H9 (cell line): ENCODE results near the gene EDAR. TPM values are rescaled to one million over a fixed set of nuclear protein-coding genes. Genes with fewer than 3 reads are reported as not detected.

ENCODE experiments used
- DNase-seq: peaks from one replicate; pipeline ENCODE4 v3.0.0-alpha.2; 2017
- H2AFZ ChIP-seq: one replicate; pipeline ENCODE4 v1.6.1; 2013; ENCODE audit warnings: mild to moderate bottlenecking, low read length, control low read depth, moderate library complexity
- H2AK5ac ChIP-seq: 2 replicates; pipeline ENCODE4 v1.6.1; 2013; ENCODE audit warnings: low read length, control low read depth, mixed read lengths; ENCODE audit not compliant: insufficient read length
- H2BK120ac ChIP-seq: one replicate; pipeline ENCODE4 v1.6.1; 2013; ENCODE audit warnings: low read depth, mild to moderate bottlenecking, low read length, control low read depth, inconsistent platforms; ENCODE audit not compliant: poor library complexity, severe bottlenecking
- H2BK12ac ChIP-seq: 2 replicates; pipeline ENCODE4 v1.6.1; 2013; ENCODE audit warnings: low read length, control low read depth, mixed read lengths, low read depth; ENCODE audit not compliant: insufficient read length
- H2BK15ac ChIP-seq: 2 replicates; pipeline ENCODE4 v1.6.1; 2013; ENCODE audit warnings: low read depth, low read length, control low read depth
- H2BK20ac ChIP-seq: one replicate; pipeline ENCODE4 v1.6.1; 2013; ENCODE audit warnings: low read depth, mild to moderate bottlenecking, low read length, control low read depth, inconsistent platforms; ENCODE audit not compliant: poor library complexity, severe bottlenecking
- H2BK5ac ChIP-seq: 2 replicates; pipeline ENCODE4 v1.6.1; 2013; ENCODE audit warnings: low read length, control low read depth, mixed read lengths; ENCODE audit not compliant: insufficient read length
- H3K14ac ChIP-seq: 2 replicates; pipeline ENCODE4 v1.6.1; 2013; ENCODE audit warnings: low read length, control low read depth; ENCODE audit not compliant: insufficient read depth
- H3K18ac ChIP-seq: 2 replicates; pipeline ENCODE4 v1.6.1; 2013; ENCODE audit warnings: low read depth, mild to moderate bottlenecking, mixed read lengths, low read length, control low read depth; ENCODE audit not compliant: insufficient read length
- H3K23ac ChIP-seq: 2 replicates; pipeline ENCODE4 v1.6.1; 2013; ENCODE audit warnings: low read length, control low read depth, mixed read lengths, low read depth; ENCODE audit not compliant: insufficient read length
- H3K23me2 ChIP-seq: 2 replicates; pipeline ENCODE4 v1.6.1; 2013; ENCODE audit warnings: low read depth, mild to moderate bottlenecking, mixed read lengths, low read length, control low read depth; ENCODE audit not compliant: insufficient read length, poor library complexity, severe bottlenecking
- H3K27ac ChIP-seq: 2 replicates; pipeline ENCODE4 v1.5.1; 2013; ENCODE audit warnings: low read length, control low read depth, mixed read lengths, low read depth; ENCODE audit not compliant: insufficient read length
- H3K27me3 ChIP-seq: 2 replicates; pipeline ENCODE4 v1.6.1; 2013; ENCODE audit warnings: low read length, control low read depth, inconsistent platforms; ENCODE audit not compliant: insufficient read depth
- H3K4ac ChIP-seq: 2 replicates; pipeline ENCODE4 v1.6.1; 2013; ENCODE audit warnings: low read depth, mild to moderate bottlenecking, control low read depth, inconsistent platforms, low read length, moderate library complexity
- H3K4me1 ChIP-seq: 2 replicates; pipeline ENCODE4 v1.6.1; 2013; ENCODE audit warnings: low read length, control low read depth, inconsistent platforms; ENCODE audit not compliant: insufficient read depth
- H3K4me2 ChIP-seq: 2 replicates; pipeline ENCODE4 v1.6.1; 2013; ENCODE audit warnings: low read length, control low read depth, mixed read lengths; ENCODE audit not compliant: insufficient read length, insufficient read depth
- H3K56ac ChIP-seq: 2 replicates; pipeline ENCODE4 v1.6.1; 2013; ENCODE audit warnings: low read depth, mild to moderate bottlenecking, mixed read lengths, low read length, control low read depth; ENCODE audit not compliant: insufficient read length
- H3K79me1 ChIP-seq: 2 replicates; pipeline ENCODE4 v1.6.1; 2013; ENCODE audit warnings: low read depth, mild to moderate bottlenecking, moderate library complexity, low read length, control low read depth, inconsistent platforms; ENCODE audit not compliant: insufficient read depth, poor library complexity, severe bottlenecking
- H3K79me2 ChIP-seq: 2 replicates; pipeline ENCODE4 v1.6.1; 2013; ENCODE audit warnings: low read length, control low read depth, inconsistent platforms; ENCODE audit not compliant: insufficient read depth
- H3K9ac ChIP-seq: 2 replicates; pipeline ENCODE4 v1.6.1; 2013; ENCODE audit warnings: low read length, control low read depth, mixed read lengths; ENCODE audit not compliant: insufficient read length; ENCODE audit errors: extremely low read depth
- H3K9me3 ChIP-seq: one replicate; pipeline ENCODE4 v1.6.1; 2013; ENCODE audit warnings: low read depth, low read length, inconsistent platforms; ENCODE audit not compliant: control insufficient read depth
- H3T11ph ChIP-seq: one replicate; pipeline ENCODE4 v1.6.1; 2013; ENCODE audit warnings: mild to moderate bottlenecking, low read length, control low read depth, inconsistent platforms
- H4K20me1 ChIP-seq: one replicate; pipeline ENCODE4 v1.6.1; 2013; ENCODE audit not compliant: control insufficient read depth, insufficient read length, insufficient read depth
- H4K5ac ChIP-seq: 2 replicates; pipeline ENCODE4 v1.6.1; 2013; ENCODE audit warnings: low read depth, mild to moderate bottlenecking, mixed read lengths, low read length, control low read depth; ENCODE audit not compliant: insufficient read length
- H4K8ac ChIP-seq: replicated peaks from 2 replicates; pipeline ENCODE4 v1.6.1; 2013; ENCODE audit warnings: low read length, control low read depth, mixed read lengths, low read depth; ENCODE audit not compliant: insufficient read length
- H4K91ac ChIP-seq: 2 replicates; pipeline ENCODE4 v1.6.1; 2013; ENCODE audit warnings: low read depth, mild to moderate bottlenecking, moderate library complexity, mixed read lengths, low read length, control low read depth; ENCODE audit not compliant: insufficient read length
- H3K27ac Mint-ChIP-seq, 3 experiments: 2 replicates in 2 of 3; 3 replicates in 1 of 3; pipeline ENCODE4 v1.8.0; 2020 to 2021; ENCODE audit warnings: mixed read lengths in 3 of 3, mild to moderate bottlenecking in 1 of 3, moderate library complexity in 1 of 3
- H3K27me3 Mint-ChIP-seq: 2 replicates; pipeline ENCODE4 v1.8.0; 2021; ENCODE audit warnings: low read depth, mild to moderate bottlenecking, moderate library complexity, mixed read lengths
- H3K36me3 Mint-ChIP-seq, 3 experiments: 2 replicates in 2 of 3; 3 replicates in 1 of 3; pipeline ENCODE4 v1.8.0; 2020 to 2021; ENCODE audit warnings: low read depth in 3 of 3, mixed read lengths in 3 of 3; ENCODE audit not compliant: insufficient read depth in 1 of 3
- H3K4me1 Mint-ChIP-seq, 2 experiments: 2 replicates each; pipeline ENCODE4 v1.8.0; 2020; ENCODE audit warnings: mixed read lengths in 2 of 2
- H3K4me3 Mint-ChIP-seq, 2 experiments: 2 replicates in 1 of 2; 3 replicates in 1 of 2; pipeline ENCODE4 v1.8.0; 2020 to 2021; ENCODE audit warnings: mild to moderate bottlenecking in 2 of 2, mixed read lengths in 2 of 2, moderate library complexity in 1 of 2
- H3K9me3 Mint-ChIP-seq, 2 experiments: 2 replicates in 1 of 2; 3 replicates in 1 of 2; pipeline ENCODE4 v1.8.0; 2020; ENCODE audit warnings: mild to moderate bottlenecking in 2 of 2, mixed read lengths in 2 of 2, moderate library complexity in 1 of 2
- CTCF ChIP-seq: fragments of 200-600 bp; sonication (generic); conservative IDR thresholded peaks from 3 replicates; pipeline ENCODE4 v1.8.0; 2021; ENCODE audit warnings: antibody characterized with exemption, mild to moderate bottlenecking
- WGBS: extraction: QIAGEN DNeasy Blood & Tissue Kit; methylation state at CpG from one replicate; pipeline ENCODE4 v1.1.7; 2013; ENCODE audit warnings: missing lambda C conversion rate, low lambda C conversion rate, mixed read lengths; ENCODE audit not compliant: insufficient read length; ENCODE audit errors: extremely low coverage; 5-methylcytosine and 5-hydroxymethylcytosine counted together
- total RNA-seq: library from RNA; stranded (reverse); gene quantifications from 2 replicates; pipeline ENCODE4 v1.2.1, GENCODE V29; 2021

The EDAR gene
- total RNA-seq, 1 experiment from 2014 or later, result not detected

GRCh38 chr2:108927405-108927804 lies 61.6 kb downstream of the EDAR start:
- Histone ChIP-seq H4K20me1 (no peaks in the 10 kb centered on the region), H4K5ac (no peak overlapping the region), H3K79me1 (no peaks in the 10 kb centered on the region), H2BK5ac (no peak overlapping the region), H3K18ac (no peak overlapping the region), H3K79me2 (no peaks in the 10 kb centered on the region), H3K9ac (no peak overlapping the region), H3K56ac (no peak overlapping the region), H2BK120ac (no peak overlapping the region), H3K4me2 (no peak overlapping the region), H2BK15ac (no peak overlapping the region), H2BK12ac (no peak overlapping the region), H3K14ac (no peak overlapping the region), H2AFZ (no peak overlapping the region), H3T11ph (no peak overlapping the region), H2AK5ac (no peak overlapping the region), H3K23ac (no peak overlapping the region), H3K4ac (no peak overlapping the region), H4K91ac (no peak overlapping the region), H3K9me3 (no peaks in the 10 kb centered on the region), H2BK20ac (no peak overlapping the region), H3K23me2 (no peaks in the 10 kb centered on the region), H3K27me3 (no peaks in the 10 kb centered on the region), H3K4me1 (no peaks in the 10 kb centered on the region), H4K8ac (no peak overlapping the region), H3K27ac (no peak overlapping the region)
- H3K27me3 Mint-ChIP-seq, result peaks cover 2% of the 10 kb centered on the region
- H3K27ac Mint-ChIP-seq, result no peak overlapping the region
- H3K4me3 Mint-ChIP-seq, result no peak overlapping the region
- WGBS, result no CpG with 5 or more reads among the region's 7 CpGs
- peaks cover 6 to 8% of the 10 kb centered on the region in 2 experiments; a peak in 3 of 4 replicates for H3K4me1 Mint-ChIP-seq
- no peaks in the 10 kb centered on the region for H3K9me3 Mint-ChIP-seq
- no peaks in the 10 kb centered on the region for H3K36me3 Mint-ChIP-seq
- TF ChIP-seq CTCF, result no peak
- no peak for DNase-seq
